ENCODE results near the gene MAN1A1. TPM values are rescaled to one million over a fixed set of nuclear protein-coding genes. Genes with fewer than 3 reads are reported as not detected.

MAN1A1 gene
- total RNA-seq, 1 experiment from 2014 or later = 13.0 TPM

GRCh38 chr6:119346450-119346849, 3.1 kb downstream of the MAN1A1 start:
- no peak for DNase-seq (ENCODE audit: low read depth)

GRCh38 chr6:119345114-119345513, 4.4 kb downstream of the MAN1A1 start:
- DNase-seq (ENCODE audit: low read depth) = no peak

- no peak for DNase-seq (ENCODE audit: low read depth)
These were observed 5.3 kb downstream of the MAN1A1 start for GRCh38 chr6:119344306-119344705.

- no peak for DNase-seq (ENCODE audit: low read depth)
These were observed 5.9 kb downstream of the MAN1A1 start for GRCh38 chr6:119343573-119344146.

GRCh38 chr6:119343167-119343566, 6.4 kb downstream of the MAN1A1 start:
- no peak for DNase-seq (ENCODE audit: low read depth)

- no peak for DNase-seq (ENCODE audit: low read depth)
These were observed 7.1 kb downstream of the MAN1A1 start for GRCh38 chr6:119342430-119342829.

- no peak for DNase-seq (ENCODE audit: low read depth)
These were observed 8.6 kb downstream of the MAN1A1 start for GRCh38 chr6:119340796-119341487.

- no peak for DNase-seq (ENCODE audit: low read depth)
These were observed 9.6 kb downstream of the MAN1A1 start for GRCh38 chr6:119339941-119340456.

- DNase-seq (ENCODE audit: low read depth) = no peak
These were observed 11.8 kb downstream of the MAN1A1 start for GRCh38 chr6:119337762-119338161.

GRCh38 chr6:119337252-119337651, 12.3 kb downstream of the MAN1A1 start:
- no peak for DNase-seq (ENCODE audit: low read depth)

GRCh38 chr6:119334535-119335264, 14.9 kb downstream of the MAN1A1 start:
- no peak for DNase-seq (ENCODE audit: low read depth)

GRCh38 chr6:119333707-119334295, 15.8 kb downstream of the MAN1A1 start:
- no peak for DNase-seq (ENCODE audit: low read depth)

GRCh38 chr6:119333063-119333609, 16.4 kb downstream of the MAN1A1 start:
- DNase-seq (ENCODE audit: low read depth) = no peak

GRCh38 chr6:119331663-119332286, 17.8 kb downstream of the MAN1A1 start:
- no peak for DNase-seq (ENCODE audit: low read depth)

GRCh38 chr6:119330520-119331113, 18.9 kb downstream of the MAN1A1 start:
- no peak for DNase-seq (ENCODE audit: low read depth)

- DNase-seq (ENCODE audit: low read depth) = no peak
These were observed 19.8 kb downstream of the MAN1A1 start for GRCh38 chr6:119329794-119330180.

GRCh38 chr6:119328892-119329793, 20.4 kb downstream of the MAN1A1 start:
- no peak for DNase-seq (ENCODE audit: low read depth)

- DNase-seq (ENCODE audit: low read depth) = no peak
These were observed 21.3 kb downstream of the MAN1A1 start for GRCh38 chr6:119328254-119328653.

GRCh38 chr6:119327810-119328209, 21.8 kb downstream of the MAN1A1 start:
- DNase-seq (ENCODE audit: low read depth) = no peak
